ENCODE results near the gene HRAS.

The HRAS gene

GRCh38 chr11:506995-507726, 28.2 kb downstream of the HRAS start, which contains the start of gene RNH1:
RNH1 (minus strand) TSS chr11:507242; CDS start chr11:502162, 5,080 bp downstream.
- H3K4me3 ChIP-seq (ENCODE audit: control insufficient read depth, low read depth, low read length) = peak within 1 kb of the TSS; percentile 81
- TF ChIP-seq CTCF (IDR thresholded peaks at IDR 0.05; ENCODE audit: control insufficient read depth, insufficient read depth, low read depth, low read length, missing control alignments) = no peak
- peak; percentile 75 for DNase-seq (ENCODE audit: low read depth)

- peak; percentile 91 for DNase-seq (ENCODE audit: low read depth)
- peak overlapping the region; percentile 81 for H3K4me3 ChIP-seq (ENCODE audit: control insufficient read depth, low read depth, low read length)
- no peak for TF ChIP-seq CTCF (IDR thresholded peaks at IDR 0.05; ENCODE audit: control insufficient read depth, insufficient read depth, low read depth, low read length, missing control alignments)
Measured at GRCh38 chr11:506238-506994, 29.0 kb downstream of the HRAS start.

GRCh38 chr11:504994-505344, 30.4 kb downstream of the HRAS start:
- no peak for TF ChIP-seq CTCF (IDR thresholded peaks at IDR 0.05; ENCODE audit: control insufficient read depth, insufficient read depth, low read depth, low read length, missing control alignments)
- DNase-seq (ENCODE audit: low read depth) = no peak
- peak overlapping the region; percentile 76 for H3K4me3 ChIP-seq (ENCODE audit: control insufficient read depth, low read depth, low read length)

- DNase-seq (ENCODE audit: low read depth) = no peak
- H3K4me3 ChIP-seq (ENCODE audit: control insufficient read depth, low read depth, low read length) = peak overlapping the region; percentile 76
- TF ChIP-seq CTCF (IDR thresholded peaks at IDR 0.05; ENCODE audit: control insufficient read depth, insufficient read depth, low read depth, low read length, missing control alignments) = no peak
Measured at GRCh38 chr11:504053-504993, 31.1 kb downstream of the HRAS start.

GRCh38 chr11:503179-503981, 32.0 kb downstream of the HRAS start:
- no peak for DNase-seq (ENCODE audit: low read depth)
- peak overlapping the region; percentile 76 for H3K4me3 ChIP-seq (ENCODE audit: control insufficient read depth, low read depth, low read length)
- TF ChIP-seq CTCF (IDR thresholded peaks at IDR 0.05; ENCODE audit: control insufficient read depth, insufficient read depth, low read depth, low read length, missing control alignments) = no peak

All from AG09309 (cell line).